K562 (cell line): ENCODE data around the gene ZNF607. TPM values are rescaled to one million over a fixed set of nuclear protein-coding genes. Genes with fewer than 3 reads are reported as not detected.

Experiments
- E2F3 ChIP-seq: fragments of 250-450 bp; sonication (Bioruptor Pico); IDR thresholded peaks from 2 replicates; pipeline ENCODE4 v1.4.0; 2020; ENCODE audit warnings: mild to moderate bottlenecking
- HNRNPH1 ChIP-seq: fragments of 200-400 bp; formaldehyde crosslinking; optimal IDR thresholded peaks from 2 replicates; pipeline ENCODE3; 2017; ENCODE audit warnings: low read depth, mild to moderate bottlenecking, low read length, moderate library complexity
- MAZ ChIP-seq, 2 experiments: fragments of 450-650 bp in 1 of 2; sonication (generic) in 1 of 2; formaldehyde crosslinking; IDR thresholded peaks in 1 of 2; conservative IDR thresholded peaks in 1 of 2; 2 replicates each; pipeline versions ENCODE4 v1.4.0 to v1.5.0; 2020; ENCODE audit warnings: mild to moderate bottlenecking in 1 of 2, missing genetic modification reagents in 1 of 2
- RBFOX2 ChIP-seq: fragments of 200-400 bp; formaldehyde crosslinking; IDR thresholded peaks from 2 replicates; pipeline ENCODE4 v1.6.1; 2017; ENCODE audit warnings: low read depth, mild to moderate bottlenecking, low read length, moderate library complexity
- SRF ChIP-seq, 2 experiments: fragments of 250-450, 450-650 bp in 1 of 2; sonication (Bioruptor Pico) in 1 of 2; sonication (generic) in 1 of 2; formaldehyde crosslinking; IDR thresholded peaks; 2 replicates each; pipeline versions ENCODE4 v1.5.0 to v1.5.1; 2020 to 2022; ENCODE audit warnings: mild to moderate bottlenecking in 1 of 2, missing genetic modification reagents in 1 of 2
- YBX1 ChIP-seq: fragments of 450-650 bp; IDR thresholded peaks from 2 replicates; pipeline ENCODE4 v1.7.1; 2016; ENCODE audit warnings: mild to moderate bottlenecking
- polyA plus RNA-seq, 8 experiments: library from polyadenylated mRNA; depleted of rRNA in 4 of 8; stranded (reverse) in 5 of 8; unstranded in 3 of 8; fragments of >200 nt; fragmentation: Nextera tagmentation in 2 of 8; fragmentation: Illumina TruSeq in 1 of 8; extraction: Ambion mirVana in 2 of 8; extraction: Trizol in 1 of 8; gene quantifications; 2 replicates each; pipeline versions ENCODE4 v1.2.1 to v1.2.3, GENCODE V29; 2011 to 2014; ENCODE audit warnings: inconsistent platforms in 1 of 8, missing spikeins in 1 of 8
- total RNA-seq, 7 experiments: library from RNA; depleted of rRNA in 6 of 7; stranded (reverse); fragments of >200 nt in 6 of 7; fragmentation: Illumina TruSeq in 2 of 7; extraction: Trizol in 2 of 7; gene quantifications; 2 replicates each; pipeline versions ENCODE4 v1.2.1 to v1.2.3, GENCODE V29; 2011 to 2021; ENCODE audit warnings: low replicate concordance in 1 of 7
- TF ChIP-seq, protein P1 (sequence below): fragments of 250-450 bp; sonication (Bioruptor Pico); IDR thresholded peaks from 2 replicates; pipeline ENCODE4 v1.4.0; 2020; ENCODE audit warnings: mild to moderate bottlenecking
- TF ChIP-seq, protein P2 (sequence below): IDR thresholded peaks from 3 replicates; pipeline ENCODE4 v1.6.1; 2011; ENCODE audit warnings: borderline replicate concordance, mild to moderate bottlenecking; ENCODE audit not compliant: insufficient read length, insufficient read depth
- TF ChIP-seq, protein P3 (sequence below): sonication (generic); formaldehyde crosslinking; IDR thresholded peaks from 2 replicates; pipeline ENCODE4 v1.8.0; 2022; ENCODE audit warnings: mild to moderate bottlenecking, missing genetic modification reagents, borderline replicate concordance

ZNF607 gene
- total and polyA plus RNA-seq, 9 of the 15 experiments (the other 6 are each of a cell fraction or from before 2014, with no cell fraction given): 0.65 to 5.1 (median 3.6) TPM

DNA sequence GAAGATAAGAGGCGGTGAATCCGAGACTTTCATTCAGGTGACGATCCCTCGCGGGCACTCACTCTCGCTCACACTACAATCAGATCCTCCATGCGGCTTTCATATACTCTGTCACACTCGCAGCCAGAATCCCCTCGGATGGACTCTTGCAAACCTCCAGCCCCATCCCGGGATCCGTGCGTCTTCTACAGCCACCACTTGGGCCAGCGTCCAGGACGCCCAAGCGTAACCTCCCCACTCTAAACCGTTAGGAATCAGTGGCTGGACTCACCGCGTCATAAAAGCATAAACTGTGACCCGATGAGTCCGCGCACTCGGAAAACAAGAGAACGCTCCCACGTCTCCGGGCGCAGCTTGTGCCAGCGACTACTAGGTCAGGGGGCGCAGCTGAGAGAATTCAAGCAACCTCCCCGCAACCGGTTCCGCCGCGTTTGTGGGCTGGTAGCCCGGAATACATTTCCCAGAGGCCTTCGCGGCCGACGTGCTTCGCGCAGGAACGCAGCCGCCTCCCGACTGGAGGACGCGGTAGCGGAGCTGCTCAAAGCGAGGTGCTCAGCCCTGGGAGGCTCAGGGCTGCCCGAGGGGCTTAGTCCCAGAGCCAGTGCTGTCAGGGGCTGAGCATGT is 27.6 kb downstream of the ZNF607 start (continued):
- TF ChIP-seq, protein P1, sequence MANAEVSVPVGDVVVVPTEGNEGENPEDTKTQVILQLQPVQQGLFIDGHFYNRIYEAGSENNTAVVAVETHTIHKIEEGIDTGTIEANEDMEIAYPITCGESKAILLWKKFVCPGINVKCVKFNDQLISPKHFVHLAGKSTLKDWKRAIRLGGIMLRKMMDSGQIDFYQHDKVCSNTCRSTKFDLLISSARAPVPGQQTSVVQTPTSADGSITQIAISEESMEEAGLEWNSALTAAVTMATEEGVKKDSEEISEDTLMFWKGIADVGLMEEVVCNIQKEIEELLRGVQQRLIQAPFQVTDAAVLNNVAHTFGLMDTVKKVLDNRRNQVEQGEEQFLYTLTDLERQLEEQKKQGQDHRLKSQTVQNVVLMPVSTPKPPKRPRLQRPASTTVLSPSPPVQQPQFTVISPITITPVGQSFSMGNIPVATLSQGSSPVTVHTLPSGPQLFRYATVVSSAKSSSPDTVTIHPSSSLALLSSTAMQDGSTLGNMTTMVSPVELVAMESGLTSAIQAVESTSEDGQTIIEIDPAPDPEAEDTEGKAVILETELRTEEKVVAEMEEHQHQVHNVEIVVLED (CRISPR knock-in tag): peak; percentile 92
- TF ChIP-seq E2F3 (CRISPR knock-in tag) (no peak), RBFOX2 (peak; percentile 81), SRF (CRISPR knock-in tag; IDR thresholded peaks at IDR 0.05) (no peak), HNRNPH1 (no peak), MAZ (CRISPR knock-in tag; conservative IDR thresholded peaks at IDR 0.05 in 1 of 2, IDR thresholded peaks at IDR 0.05 in 1 of 2) (peak in 1 of 2 experiments; percentile 65; a peak in 2 of 4 replicates), YBX1 (no peak)
- TF ChIP-seq, protein P2, sequence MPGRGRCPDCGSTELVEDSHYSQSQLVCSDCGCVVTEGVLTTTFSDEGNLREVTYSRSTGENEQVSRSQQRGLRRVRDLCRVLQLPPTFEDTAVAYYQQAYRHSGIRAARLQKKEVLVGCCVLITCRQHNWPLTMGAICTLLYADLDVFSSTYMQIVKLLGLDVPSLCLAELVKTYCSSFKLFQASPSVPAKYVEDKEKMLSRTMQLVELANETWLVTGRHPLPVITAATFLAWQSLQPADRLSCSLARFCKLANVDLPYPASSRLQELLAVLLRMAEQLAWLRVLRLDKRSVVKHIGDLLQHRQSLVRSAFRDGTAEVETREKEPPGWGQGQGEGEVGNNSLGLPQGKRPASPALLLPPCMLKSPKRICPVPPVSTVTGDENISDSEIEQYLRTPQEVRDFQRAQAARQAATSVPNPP: no peak
- TF ChIP-seq, protein P3, sequence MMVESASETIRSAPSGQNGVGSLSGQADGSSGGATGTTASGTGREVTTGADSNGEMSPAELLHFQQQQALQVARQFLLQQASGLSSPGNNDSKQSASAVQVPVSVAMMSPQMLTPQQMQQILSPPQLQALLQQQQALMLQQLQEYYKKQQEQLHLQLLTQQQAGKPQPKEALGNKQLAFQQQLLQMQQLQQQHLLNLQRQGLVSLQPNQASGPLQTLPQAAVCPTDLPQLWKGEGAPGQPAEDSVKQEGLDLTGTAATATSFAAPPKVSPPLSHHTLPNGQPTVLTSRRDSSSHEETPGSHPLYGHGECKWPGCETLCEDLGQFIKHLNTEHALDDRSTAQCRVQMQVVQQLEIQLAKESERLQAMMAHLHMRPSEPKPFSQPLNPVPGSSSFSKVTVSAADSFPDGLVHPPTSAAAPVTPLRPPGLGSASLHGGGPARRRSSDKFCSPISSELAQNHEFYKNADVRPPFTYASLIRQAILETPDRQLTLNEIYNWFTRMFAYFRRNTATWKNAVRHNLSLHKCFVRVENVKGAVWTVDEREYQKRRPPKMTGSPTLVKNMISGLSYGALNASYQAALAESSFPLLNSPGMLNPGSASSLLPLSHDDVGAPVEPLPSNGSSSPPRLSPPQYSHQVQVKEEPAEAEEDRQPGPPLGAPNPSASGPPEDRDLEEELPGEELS (CRISPR knock-in tag): no peak
